ENCODE measurements around the gene RAB11FIP4.

The RAB11FIP4 gene

DNA sequence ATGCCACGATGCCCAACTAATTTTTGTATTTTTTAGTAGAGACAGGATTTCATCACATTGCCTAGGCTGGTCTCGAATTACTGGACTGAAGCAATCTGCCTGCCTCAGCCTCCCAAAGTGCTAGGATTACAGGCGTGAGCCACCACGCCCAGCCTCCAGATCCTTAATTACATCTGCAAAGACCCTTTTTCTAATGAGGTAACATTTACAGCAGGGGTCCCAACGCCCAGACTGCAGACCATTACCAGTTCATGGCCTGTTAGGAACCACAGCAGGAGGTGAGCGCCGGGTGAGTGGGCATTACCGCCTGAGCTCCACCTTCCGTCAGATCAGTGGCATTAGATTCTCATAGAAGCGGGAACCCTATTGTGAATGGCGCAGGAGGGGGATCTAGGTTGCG lies 4.0 kb upstream of the RAB11FIP4 start:
- DNase-seq (ENCODE audit: low read depth): no peak

DNA sequence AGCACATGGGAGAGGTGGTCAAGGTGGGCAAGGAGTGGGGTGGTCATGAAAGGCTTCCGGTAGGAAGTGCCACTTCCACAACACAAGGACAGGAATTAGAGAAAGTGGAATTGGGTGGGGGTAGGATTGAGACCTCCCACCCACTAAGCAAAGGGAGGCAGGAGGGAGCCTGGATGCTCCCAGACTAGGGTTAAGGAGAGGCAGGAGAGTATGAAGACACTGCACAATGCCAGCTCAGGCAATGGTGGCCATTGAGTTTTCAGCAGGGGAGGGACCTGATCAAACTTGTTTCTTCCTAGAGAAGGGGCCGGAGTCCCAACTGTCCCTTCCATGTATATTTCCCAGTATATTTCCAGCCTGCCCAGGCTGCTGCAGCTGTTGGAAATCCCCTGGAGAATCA lies 3.1 kb upstream of the RAB11FIP4 start:
- DNase-seq (ENCODE audit: low read depth): no peak

DNA sequence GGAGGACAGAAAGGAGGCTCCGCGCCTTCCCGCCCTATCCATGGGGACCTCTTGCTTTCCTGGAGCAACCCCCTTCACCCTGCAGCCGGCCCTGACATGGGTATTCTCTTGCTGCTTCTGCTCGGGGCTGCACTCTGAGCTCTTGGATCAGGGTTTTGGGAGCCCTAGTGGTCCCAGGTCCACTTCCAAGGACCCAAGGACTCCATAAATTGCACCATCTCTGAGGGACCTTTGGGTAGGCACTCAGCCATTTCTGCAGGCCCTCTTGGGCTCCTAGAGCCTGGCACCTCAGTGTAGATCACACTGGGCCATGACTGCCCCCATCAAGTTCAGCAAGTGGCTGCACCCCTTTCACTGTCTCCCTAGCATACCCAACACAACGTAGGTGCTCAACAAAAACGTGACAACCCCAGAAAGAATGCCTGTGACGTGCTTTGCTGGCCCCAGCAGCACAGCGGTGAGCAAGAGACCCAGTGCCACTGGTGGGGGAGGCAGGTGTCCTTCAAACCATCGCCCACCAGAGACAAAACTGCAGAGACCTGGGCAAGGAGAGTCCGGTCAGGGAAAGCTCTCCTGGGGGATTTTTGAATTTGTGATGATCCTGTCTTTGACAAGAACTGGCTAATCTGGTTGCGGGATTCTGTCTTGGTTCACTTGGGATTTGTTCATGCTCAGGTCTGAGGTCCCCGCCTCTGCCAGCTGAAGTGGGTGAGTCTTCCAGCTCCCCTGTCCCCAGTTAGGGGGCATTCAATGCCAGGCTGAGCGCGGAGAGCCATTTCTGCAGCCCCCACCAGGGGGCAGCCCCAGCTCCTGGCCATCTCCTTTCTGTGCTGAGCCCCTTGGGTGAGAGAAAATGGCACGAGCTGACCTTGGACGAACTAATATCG lies 2.5 kb upstream of the RAB11FIP4 start:
- no peak for DNase-seq (ENCODE audit: low read depth)

DNA sequence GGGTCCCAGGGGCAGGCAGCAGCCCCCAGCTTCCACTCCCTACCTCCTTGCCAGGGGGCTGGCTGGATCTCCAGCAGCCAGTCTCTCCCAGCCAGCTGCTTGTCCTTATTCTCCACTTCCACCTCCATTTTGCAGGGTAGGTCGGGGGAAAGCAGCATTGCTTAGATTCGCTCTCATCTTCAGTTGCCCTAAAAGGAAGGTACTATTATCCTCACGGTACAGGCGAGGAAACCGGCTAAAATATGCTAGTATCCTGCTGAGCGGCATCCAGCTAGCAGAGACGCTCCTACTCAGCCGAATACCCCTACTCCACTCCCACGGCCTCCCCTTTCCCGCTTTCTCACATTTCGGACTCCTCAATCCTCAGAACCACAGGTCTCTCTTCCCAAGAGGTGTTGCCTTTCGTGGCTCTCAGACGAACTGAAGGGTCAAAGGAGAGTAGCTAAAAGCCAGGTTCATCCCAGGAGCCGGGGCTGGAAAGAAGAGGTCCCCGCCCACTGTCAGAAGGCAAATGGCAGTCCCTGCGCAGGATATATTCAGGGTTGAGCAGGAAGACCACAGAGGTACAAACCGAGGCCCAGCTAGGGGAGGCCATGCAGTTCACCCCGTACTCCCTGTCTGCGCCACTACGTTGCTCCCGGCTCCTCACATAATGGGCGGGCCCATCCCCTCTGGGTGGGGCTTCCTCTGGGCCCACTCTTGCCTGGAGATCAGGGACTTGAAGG lies 1.7 kb upstream of the RAB11FIP4 start:
- DNase-seq (ENCODE audit: low read depth): no peak

DNA sequence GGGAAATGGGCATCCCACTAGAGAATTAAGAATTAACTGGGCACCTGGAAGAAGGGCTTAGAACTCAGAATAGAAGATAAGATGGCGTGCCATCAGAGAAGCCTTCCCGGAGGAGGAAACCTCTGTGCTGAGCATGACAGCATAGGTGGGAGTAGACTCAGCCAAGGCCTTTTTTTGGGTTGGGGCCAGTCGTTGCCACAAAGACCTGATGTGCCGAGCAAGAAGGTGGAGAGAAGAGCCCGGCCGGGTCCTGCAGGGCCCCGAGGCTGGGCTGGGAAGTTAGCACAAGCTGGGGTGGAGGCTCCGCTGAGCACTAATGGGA lies 1.1 kb upstream of the RAB11FIP4 start:
- DNase-seq (ENCODE audit: low read depth): no peak

DNA sequence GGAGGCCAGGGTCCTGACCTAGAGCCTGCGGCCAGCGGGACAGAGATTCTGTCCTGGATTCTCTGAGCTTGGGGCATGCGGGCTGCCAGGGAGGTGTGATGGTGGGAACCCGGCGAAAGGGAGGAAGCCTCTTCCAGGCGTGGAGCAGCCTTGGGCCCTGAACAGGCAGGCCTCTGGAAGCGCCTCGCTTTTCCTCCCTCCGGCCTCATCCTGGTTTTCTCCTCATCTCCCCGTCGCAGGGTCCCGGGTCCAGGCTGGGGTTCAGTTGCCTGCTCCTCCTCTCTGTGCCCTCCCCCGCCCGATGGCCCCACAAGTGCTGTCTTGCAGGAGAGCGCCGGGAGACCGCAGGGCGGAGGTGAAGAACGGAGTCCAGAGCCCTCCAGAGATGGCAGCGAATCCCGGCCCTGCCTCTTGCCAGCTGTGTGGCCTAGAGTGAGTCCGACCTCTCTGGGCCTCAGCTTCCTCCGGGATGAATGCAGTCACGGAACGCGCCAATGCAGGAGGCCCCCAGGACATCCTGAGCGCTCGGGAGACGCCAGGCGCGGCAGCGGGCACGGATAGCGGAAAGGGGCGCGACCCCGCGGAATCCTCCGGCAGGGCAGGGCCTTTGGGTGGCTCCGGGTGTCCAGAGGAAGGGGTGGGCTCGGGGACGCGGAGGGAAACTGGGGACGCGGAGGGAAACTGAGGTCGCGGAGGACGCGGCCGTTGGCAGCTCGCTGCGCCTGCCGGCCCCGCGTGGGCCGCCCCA lies 553 bp upstream of the RAB11FIP4 start:
- no peak for DNase-seq (ENCODE audit: low read depth)

DNA sequence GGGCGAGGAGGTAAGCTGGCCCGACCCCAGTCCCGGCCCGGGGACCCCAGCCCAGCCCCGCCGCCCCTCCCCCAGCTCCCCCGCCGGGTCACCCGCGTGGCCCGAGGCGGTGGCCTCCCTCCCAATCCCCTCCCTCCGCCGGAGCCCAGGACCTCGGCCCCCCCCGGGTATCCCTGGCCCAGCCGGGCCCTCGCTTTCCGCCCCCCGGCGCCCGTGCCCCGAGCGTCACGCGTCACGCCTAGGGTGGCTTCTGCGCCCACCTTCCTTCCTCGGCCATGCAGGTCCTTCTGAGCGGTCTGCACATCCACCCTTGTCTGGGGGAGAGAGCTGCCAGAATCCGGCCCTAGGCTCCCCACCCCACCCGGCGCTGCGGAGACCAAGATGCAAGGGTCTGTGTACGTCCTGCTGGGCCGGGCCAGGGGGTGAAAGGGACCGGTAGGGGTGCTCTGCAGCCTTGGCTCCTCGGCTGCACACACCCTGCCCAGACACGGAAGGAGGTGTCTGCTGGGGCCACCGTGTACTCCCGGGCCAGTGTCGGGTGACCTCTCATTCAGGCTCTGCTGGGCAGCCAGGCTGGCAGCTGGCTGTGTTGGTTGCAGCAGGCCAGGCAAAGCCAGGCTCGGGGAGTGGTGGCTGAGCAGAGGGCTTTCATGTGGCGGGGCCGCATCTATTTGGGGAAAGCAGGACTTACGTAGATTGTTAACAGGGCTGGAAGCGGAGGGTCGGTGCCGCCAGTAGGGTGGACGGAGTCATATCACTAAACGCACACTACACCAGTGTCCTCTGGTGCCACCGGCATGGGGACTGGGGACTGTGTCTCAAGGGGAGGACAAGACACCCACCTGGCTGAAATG lies 754 bp downstream of the RAB11FIP4 start:
- DNase-seq (ENCODE audit: low read depth): no peak

DNA sequence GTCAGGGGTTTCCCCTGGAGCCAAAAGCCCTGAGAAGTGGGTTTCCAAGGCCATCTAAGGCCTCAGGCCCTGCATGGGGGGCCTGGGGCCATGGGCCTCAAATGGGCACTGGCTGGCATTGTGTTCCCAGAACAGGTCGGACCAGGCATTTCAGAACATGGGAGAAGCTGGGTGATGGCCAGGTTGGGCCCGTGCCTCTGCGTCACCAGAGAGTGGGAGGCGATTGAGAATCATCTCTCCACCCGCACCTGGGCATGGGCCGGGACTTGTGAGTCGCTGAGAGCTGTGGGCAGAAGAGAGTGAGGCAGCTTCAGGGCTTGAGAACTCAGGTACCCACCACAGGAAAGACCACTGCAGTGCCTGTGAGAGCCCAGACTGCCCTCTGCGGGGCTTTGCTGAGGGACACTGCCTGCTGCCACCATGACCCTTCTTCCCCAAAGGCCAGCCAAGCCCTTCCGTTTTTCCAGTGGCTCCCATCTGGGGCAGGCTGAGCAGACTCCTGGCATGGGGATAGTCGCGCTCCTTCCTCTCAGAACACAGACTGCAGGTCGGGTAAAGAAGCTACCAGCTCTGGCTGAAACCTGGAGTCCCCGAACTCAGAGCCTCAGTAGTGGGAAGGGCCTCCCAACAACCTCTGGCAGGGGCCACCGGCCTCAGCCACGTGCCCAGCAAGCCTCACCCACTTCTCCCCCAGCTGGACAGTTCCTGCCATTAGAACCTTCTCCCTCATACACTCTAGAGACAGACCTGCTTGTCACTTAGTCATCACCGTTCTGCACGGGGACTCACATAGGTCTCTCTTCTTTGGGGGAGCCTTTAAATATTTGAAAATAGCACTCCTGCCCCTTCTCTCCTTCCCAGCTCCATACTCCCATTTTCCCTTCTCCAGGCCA lies 1.6 kb downstream of the RAB11FIP4 start:
- DNase-seq (ENCODE audit: low read depth): no peak

DNA sequence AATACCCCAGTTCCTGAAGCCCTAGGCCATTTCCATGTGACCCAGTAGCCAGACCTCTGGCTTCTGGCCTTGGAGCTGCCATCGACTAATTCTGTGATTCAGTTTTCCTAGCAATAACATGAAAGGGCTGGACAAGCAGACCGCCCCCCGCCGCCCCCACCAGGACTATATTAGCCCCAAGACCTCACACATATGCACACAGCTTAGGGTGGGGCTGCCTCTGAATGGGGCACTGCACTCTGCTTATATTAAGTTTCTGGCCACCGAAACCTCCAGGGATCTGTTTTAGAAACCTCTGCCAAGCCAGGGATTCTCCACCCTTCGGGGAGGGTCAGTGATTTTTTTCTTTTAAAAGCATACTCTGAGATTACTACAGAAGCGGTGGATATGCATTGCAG lies 2.3 kb downstream of the RAB11FIP4 start:
- DNase-seq (ENCODE audit: low read depth): no peak

DNA sequence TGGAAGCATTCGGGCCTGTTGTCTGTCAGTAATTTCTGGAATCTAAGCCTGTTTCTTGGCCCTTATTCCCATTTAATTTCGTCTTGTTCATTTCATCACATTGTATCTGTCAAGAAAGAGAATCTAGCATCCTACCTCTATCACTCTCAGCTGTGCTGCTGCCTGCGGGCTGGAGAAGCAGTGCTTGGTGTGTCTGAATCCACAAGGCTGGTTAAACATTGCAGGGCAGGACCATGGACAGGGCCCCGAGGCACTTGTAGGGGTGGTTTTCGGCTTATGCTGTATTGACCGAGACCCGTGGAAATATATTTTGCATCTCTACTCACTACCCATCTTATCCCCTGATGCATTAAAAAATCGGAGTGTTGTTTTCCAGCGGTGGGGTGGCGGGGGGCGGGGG lies 3.1 kb downstream of the RAB11FIP4 start:
- DNase-seq (ENCODE audit: low read depth): no peak

DNA sequence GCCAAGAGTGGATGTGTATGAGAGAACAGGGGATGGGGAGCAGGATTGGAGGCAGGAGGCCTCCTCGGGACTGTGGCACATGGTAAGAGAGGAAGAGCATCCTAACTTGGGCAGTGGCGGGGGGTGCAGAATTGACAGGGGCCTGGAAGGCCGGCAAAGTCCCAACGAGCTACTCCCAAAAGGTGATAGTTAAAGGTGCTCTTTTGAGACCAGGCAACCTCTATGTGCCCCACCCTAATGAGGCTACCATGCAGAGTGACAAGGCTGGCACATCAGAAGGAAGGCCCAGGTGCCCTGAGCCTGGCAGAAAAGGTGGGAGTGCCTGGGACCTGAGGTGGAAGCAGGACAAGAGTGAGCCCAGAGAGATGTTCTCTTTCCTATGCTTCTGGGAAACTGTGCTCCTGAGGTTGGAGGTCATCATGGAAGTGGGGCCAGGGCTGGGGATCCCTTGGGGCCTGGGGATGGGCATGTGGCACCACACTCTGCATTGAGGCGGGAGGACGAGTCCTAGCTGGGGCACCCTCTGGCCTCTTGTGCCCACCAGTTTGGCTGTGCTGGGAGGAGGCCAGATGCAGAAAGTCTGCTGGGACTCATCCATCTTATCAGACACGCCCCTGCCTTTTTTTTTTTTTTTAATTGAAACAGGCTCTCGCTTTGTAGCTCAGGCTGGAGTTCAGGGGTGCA lies 5.9 kb downstream of the RAB11FIP4 start:
- DNase-seq (ENCODE audit: low read depth): no peak

DNA sequence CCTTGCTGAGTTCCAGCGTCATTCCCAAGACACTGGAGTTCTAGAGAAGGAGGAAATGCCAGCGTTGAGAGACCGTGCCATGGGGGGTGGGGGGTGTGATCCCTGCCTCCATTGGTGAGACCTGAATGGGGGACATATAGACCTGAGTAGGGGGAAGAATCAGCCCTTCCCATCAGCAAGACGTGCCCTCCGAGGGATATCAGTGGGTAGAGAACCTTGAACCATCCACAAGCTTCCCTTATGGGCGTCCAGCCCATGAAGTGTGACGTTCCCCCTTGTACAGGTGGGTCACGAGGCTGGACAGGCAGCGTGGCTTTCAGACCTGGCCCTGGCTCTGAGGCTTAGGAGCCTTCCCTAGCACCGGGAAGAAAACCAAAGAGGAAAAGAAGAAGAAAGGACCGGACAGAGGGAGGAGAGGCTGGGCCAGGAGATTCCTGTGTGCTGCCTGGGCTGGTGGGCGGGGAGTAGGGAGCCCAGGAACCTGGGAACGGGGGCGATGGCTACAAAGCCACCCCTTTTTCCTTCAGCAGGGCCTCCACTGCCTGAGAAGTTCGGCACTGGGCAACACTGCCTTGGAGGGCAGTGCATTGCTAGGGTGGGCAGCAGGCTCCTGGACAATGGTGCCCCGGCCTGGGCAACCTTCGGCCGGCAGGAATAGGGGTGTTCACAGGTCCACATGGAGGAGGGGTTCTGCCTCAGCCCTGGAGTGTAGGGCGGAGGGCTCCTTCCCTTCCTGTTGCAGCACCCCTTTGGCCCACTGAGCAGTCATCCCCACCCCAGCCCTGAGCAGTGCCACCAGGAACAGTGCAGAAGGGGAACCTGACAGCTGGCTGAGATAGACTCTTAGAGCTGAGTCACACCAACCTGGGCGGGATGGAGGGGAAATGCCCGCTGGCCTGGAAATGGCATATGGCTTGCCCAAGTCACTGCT lies 7.2 kb downstream of the RAB11FIP4 start:
- no peak for DNase-seq (ENCODE audit: low read depth)

DNA sequence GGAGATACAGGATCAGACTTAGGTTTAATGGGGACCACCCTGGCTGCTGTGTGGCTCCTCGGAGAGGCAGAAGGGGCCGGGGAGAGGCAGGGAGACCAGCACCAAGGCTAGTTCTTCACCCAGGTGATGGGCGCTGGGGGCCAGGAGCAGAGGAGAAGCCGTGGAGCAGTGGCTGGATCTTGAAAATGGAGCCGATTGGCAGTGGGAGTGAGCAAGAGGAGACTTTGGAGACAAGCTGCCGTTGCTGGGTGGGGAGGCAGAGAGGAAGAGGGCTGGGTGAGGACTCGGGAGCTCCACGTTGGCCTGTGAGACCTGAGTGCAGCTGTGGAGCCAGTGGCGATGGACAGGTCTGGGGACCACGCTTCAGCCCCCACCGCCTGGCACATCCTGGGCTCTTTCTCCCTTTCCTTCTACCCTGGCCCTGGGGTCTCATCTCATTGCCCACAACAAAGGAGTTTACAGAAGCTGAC lies 9.0 kb downstream of the RAB11FIP4 start:
- DNase-seq (ENCODE audit: low read depth): no peak

DNA sequence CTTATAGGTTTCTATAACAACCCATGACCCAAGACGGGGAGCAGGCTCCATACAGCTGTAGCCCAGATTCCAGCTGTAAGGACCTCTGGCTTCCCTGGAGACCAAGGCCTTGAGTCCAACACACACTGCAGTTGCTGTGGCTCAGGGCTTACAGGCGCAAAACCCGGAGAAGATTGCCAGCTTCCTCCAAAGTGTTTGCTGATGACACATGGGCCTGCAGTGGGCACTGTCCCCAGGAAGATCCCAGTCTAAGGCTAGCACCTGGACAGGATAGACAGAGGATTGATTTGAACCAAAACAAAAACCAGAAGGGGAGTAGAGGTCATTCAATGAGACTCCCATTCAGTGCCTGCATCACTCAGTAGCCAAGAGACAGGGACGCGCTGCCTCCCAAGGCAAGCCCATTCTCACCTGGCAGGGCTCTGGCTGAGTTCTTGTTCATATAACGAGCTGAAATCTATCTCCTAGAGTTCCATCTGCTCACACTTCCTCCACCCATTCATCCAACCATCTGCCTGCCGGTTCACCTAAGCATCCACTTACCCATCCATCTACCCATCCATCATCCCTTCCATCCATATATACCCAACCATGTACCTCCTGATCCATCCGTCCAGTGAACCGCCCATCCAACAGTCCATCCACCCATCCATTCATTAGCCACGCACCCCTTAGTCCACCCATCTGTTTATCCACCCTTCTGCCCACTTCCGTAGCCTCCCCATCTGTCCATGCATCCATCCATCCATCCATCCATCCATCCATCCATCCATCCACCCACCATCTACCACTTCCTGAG lies 10.2 kb downstream of the RAB11FIP4 start:
- no peak for DNase-seq (ENCODE audit: low read depth)

DNA sequence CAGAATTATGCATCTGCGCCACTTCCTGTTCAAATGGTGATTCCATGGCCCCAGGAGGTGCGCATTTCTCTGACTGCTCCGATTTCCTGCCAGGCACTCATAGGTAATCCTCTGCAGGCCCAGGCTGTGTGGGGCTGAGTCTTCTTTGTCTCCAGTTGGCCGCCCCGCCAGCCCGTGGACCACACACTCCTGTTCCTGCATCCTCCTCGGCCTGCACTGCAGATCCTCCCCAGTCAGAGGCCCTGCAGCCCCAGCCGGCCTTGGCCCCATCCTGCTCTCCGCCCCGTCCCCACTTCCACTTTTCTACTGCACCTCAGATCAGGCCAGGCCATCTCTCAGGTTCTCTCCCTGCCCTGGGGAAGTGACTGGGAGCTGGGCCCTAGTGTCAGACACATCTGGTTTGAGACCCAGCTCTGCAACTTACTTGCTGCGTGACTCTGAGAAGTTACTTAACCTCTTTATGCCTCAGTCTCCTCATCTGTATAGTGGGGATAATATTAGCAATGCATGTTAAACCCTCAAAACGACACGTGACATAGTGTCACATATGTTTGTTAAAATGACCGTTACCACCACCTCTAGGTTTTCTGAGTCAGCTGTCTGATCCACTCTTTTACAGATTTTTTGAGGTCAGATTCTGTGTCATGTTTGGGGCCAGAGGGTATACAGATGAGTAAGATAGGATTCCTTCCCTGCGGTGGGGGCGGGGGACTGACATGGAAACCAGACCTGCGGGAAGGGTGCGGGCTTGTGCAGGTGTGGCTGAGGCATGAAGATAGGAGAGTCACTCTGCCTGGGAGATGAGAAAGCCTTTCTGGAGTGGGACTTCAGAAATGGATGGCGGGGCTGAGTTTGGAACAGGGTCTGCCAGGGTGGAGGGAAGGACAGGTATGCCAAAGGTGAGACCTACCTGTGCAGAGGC lies 12.8 kb downstream of the RAB11FIP4 start:
- DNase-seq (ENCODE audit: low read depth): no peak

DNA sequence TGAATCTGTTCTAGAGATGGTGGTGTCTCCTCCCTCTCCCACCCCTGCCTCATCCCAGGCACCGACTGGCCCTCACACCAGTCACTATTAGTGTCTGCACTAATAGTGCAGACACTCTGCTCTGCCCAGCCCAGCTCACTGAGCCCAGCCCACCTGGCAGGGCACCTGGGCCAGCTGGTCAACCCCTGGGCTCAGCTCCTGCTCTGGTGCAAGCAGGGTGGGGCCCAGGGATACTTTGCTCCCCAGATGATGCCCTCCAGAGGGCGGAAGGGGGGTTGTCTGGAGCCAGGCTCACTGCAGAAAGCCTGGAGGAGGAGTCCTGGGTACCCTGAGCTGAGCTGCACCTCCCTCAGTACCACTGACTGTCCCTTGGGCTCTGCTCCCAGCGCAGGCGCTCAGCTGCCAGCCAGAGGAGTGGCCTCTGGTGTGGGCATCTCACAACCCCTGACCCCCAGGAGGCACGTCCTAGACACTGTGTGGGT lies 14.5 kb downstream of the RAB11FIP4 start:
- DNase-seq (ENCODE audit: low read depth): no peak

DNA sequence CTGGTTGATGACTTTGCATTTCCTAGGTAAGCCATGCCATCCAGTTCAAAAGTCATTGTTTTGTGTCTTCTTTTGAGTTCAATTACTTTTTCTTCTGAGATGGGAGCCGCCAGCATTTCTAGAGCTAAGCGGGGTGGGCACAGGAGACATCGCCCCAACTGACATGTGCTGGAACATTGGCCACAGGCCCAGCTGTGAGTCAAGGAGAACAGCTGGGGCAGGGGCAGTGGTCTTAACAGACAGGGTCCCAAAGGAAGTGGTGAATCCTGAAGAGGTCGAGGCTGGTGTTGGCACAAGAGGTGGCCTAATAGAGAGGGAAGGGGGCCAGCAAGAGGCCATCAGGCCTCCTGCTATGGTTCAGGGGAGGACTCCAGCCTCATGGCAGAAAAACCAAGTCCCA lies 17.1 kb downstream of the RAB11FIP4 start:
- DNase-seq (ENCODE audit: low read depth): no peak
